PFSK-1 (cell line): ENCODE results near the gene CNTN5.

Source experiments
- FOXP2 ChIP-seq: optimal IDR thresholded peaks from 2 replicates; pipeline ENCODE3; 2011; ENCODE audit warnings: borderline replicate concordance, control low read depth, inconsistent platforms; ENCODE audit not compliant: insufficient read depth; ENCODE audit errors: extremely low read length, extremely low read depth
- POLR2AphosphoS5 ChIP-seq: IDR thresholded peaks from 2 replicates; pipeline ENCODE4 v1.6.1; 2012; ENCODE audit warnings: low read depth, mild to moderate bottlenecking, control low read depth, low read length, moderate library complexity
- SIN3A ChIP-seq: IDR thresholded peaks from 2 replicates; pipeline ENCODE4 v1.6.1; 2012; ENCODE audit warnings: mild to moderate bottlenecking, low read length, moderate library complexity, borderline replicate concordance; ENCODE audit not compliant: insufficient read depth
- TAF1 ChIP-seq: IDR thresholded peaks from 2 replicates; pipeline ENCODE4 v1.6.1; 2012; ENCODE audit warnings: low read length, control low read depth, borderline replicate concordance; ENCODE audit not compliant: insufficient read depth
- TF ChIP-seq, protein P1 (sequence below), 2 experiments: IDR thresholded peaks; 2 replicates each; pipeline versions ENCODE4 v1.6.1 to v1.8.0; 2011 to 2012; ENCODE audit warnings: low read depth in 2 of 2, low read length in 2 of 2, control low read depth in 1 of 2, inconsistent platforms in 1 of 2, mild to moderate bottlenecking in 1 of 2, moderate library complexity in 1 of 2; ENCODE audit not compliant: insufficient read depth in 1 of 2

DNA sequence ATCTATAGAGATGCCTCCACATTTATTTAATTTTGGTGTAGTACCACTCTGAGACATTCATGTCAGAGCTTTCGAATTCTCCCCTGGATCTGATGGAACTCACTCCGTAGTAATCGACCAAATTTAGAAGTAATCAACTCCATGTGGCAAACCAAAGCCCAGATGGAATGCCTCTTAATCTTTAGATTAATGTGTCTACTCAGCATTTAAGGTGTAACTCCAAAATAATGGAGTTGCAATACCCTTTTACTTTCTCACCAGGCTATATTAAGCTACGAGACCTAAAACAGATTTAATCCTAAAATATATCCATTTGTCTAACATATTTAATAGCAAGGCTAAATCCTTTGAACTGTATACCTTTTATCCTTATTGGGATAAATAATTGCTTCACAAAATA is 473.3 kb downstream of the CNTN5 start:
- TF ChIP-seq, protein P1, sequence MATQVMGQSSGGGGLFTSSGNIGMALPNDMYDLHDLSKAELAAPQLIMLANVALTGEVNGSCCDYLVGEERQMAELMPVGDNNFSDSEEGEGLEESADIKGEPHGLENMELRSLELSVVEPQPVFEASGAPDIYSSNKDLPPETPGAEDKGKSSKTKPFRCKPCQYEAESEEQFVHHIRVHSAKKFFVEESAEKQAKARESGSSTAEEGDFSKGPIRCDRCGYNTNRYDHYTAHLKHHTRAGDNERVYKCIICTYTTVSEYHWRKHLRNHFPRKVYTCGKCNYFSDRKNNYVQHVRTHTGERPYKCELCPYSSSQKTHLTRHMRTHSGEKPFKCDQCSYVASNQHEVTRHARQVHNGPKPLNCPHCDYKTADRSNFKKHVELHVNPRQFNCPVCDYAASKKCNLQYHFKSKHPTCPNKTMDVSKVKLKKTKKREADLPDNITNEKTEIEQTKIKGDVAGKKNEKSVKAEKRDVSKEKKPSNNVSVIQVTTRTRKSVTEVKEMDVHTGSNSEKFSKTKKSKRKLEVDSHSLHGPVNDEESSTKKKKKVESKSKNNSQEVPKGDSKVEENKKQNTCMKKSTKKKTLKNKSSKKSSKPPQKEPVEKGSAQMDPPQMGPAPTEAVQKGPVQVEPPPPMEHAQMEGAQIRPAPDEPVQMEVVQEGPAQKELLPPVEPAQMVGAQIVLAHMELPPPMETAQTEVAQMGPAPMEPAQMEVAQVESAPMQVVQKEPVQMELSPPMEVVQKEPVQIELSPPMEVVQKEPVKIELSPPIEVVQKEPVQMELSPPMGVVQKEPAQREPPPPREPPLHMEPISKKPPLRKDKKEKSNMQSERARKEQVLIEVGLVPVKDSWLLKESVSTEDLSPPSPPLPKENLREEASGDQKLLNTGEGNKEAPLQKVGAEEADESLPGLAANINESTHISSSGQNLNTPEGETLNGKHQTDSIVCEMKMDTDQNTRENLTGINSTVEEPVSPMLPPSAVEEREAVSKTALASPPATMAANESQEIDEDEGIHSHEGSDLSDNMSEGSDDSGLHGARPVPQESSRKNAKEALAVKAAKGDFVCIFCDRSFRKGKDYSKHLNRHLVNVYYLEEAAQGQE (IDR thresholded peaks at IDR 0.05; ENCODE audit: insufficient read depth in 1 of 2, low read depth in 2 of 2, low read length in 2 of 2), result no peak
- TF ChIP-seq POLR2AphosphoS5 (no peak), SIN3A (no peak), TAF1 (no peak), FOXP2 (no peak)
